HepG2 (cell line): ENCODE results near the gene TSGA10IP. TPM values are rescaled to one million over a fixed set of nuclear protein-coding genes. Genes with fewer than 3 reads are reported as not detected.

Source experiments
- ASH2L ChIP-seq: fragments of 300-600, 200-600 bp; sonication (generic); IDR thresholded peaks from 2 replicates; pipeline ENCODE4 v1.7.0; 2017; ENCODE audit warnings: low read depth, mild to moderate bottlenecking, moderate library complexity, mixed read lengths, low read length; ENCODE audit not compliant: insufficient read length
- HMG20A ChIP-seq: IDR thresholded peaks from 2 replicates; pipeline ENCODE4 v1.6.1; 2016; ENCODE audit warnings: borderline replicate concordance
- HOXA9 ChIP-seq: sonication (generic); formaldehyde crosslinking; IDR thresholded peaks from 2 replicates; pipeline ENCODE4 v1.8.1; 2022; ENCODE audit warnings: missing genetic modification reagents, mild to moderate bottlenecking, moderate library complexity, borderline replicate concordance
- IRF1 ChIP-seq: sonication (generic); formaldehyde crosslinking; IDR thresholded peaks from 2 replicates; pipeline ENCODE4 v1.4.0; 2020; ENCODE audit warnings: low read depth, mild to moderate bottlenecking, missing genetic modification reagents
- JDP2 ChIP-seq: sonication (generic); formaldehyde crosslinking; IDR thresholded peaks from 2 replicates; pipeline ENCODE4 v1.8.1; 2022; ENCODE audit warnings: missing genetic modification reagents, borderline replicate concordance
- JUNB ChIP-seq: sonication (generic); formaldehyde crosslinking; IDR thresholded peaks from 2 replicates; pipeline ENCODE4 v1.8.0; 2022; ENCODE audit warnings: missing genetic modification reagents, mild to moderate bottlenecking, borderline replicate concordance
- MZF1 ChIP-seq: sonication (generic); formaldehyde crosslinking; IDR thresholded peaks from 2 replicates; pipeline ENCODE4 v1.8.1; 2023; ENCODE audit warnings: mild to moderate bottlenecking, missing genetic modification reagents, borderline replicate concordance
- NCOA5 ChIP-seq: sonication (generic); formaldehyde crosslinking; IDR thresholded peaks from 2 replicates; pipeline ENCODE4 v1.4.0; 2020; ENCODE audit warnings: missing genetic modification reagents
- PLSCR1 ChIP-seq: sonication (generic); formaldehyde crosslinking; IDR thresholded peaks from 2 replicates; pipeline ENCODE4 v1.5.0; 2020; ENCODE audit warnings: missing genetic modification reagents, mild to moderate bottlenecking, borderline replicate concordance
- SIN3A ChIP-seq: IDR thresholded peaks from 2 replicates; pipeline ENCODE4 v1.6.1; 2011; ENCODE audit warnings: low read depth, mild to moderate bottlenecking, control low read depth, low read length, borderline replicate concordance
- SP2 ChIP-seq: sonication (generic); formaldehyde crosslinking; IDR thresholded peaks from 2 replicates; pipeline ENCODE4 v1.5.1; 2020; ENCODE audit warnings: mild to moderate bottlenecking, missing genetic modification reagents
- SYNCRIP ChIP-seq: fragments of 200-400 bp; formaldehyde crosslinking; IDR thresholded peaks from 2 replicates; pipeline ENCODE4 v1.6.1; 2018; ENCODE audit warnings: mild to moderate bottlenecking, low read depth, low read length; ENCODE audit not compliant: insufficient read depth
- WIZ ChIP-seq: sonication (generic); formaldehyde crosslinking; IDR thresholded peaks from 2 replicates; pipeline ENCODE4 v1.5.1; 2020; ENCODE audit warnings: mild to moderate bottlenecking, missing genetic modification reagents
- YY1 ChIP-seq: IDR thresholded peaks from 2 replicates; pipeline ENCODE4 v1.6.1; 2011; ENCODE audit warnings: low read length, low read depth, moderate library complexity, mild to moderate bottlenecking; ENCODE audit not compliant: insufficient read depth, insufficient replicate concordance
- ZNF121 ChIP-seq: sonication (generic); formaldehyde crosslinking; IDR thresholded peaks from 2 replicates; pipeline ENCODE4 v1.5.0; 2020; ENCODE audit warnings: mild to moderate bottlenecking, missing genetic modification reagents
- ZNF17 ChIP-seq: sonication (generic); formaldehyde crosslinking; IDR thresholded peaks from 2 replicates; pipeline ENCODE4 v1.5.0; 2020; ENCODE audit warnings: mild to moderate bottlenecking, missing genetic modification reagents
- ZNF251 ChIP-seq: sonication (generic); formaldehyde crosslinking; IDR thresholded peaks from 2 replicates; pipeline ENCODE4 v1.9.0; 2021; ENCODE audit warnings: mild to moderate bottlenecking, missing genetic modification reagents
- ZNF263 ChIP-seq: sonication (generic); formaldehyde crosslinking; IDR thresholded peaks from 2 replicates; pipeline ENCODE4 v1.4.0; 2020; ENCODE audit warnings: missing genetic modification reagents
- ZNF281 ChIP-seq: sonication (generic); formaldehyde crosslinking; IDR thresholded peaks from 2 replicates; pipeline ENCODE4 v1.4.0; 2020; ENCODE audit warnings: missing genetic modification reagents, borderline replicate concordance
- ZNF362 ChIP-seq: sonication (generic); formaldehyde crosslinking; IDR thresholded peaks from 2 replicates; pipeline ENCODE4 v1.4.0; 2020; ENCODE audit warnings: missing genetic modification reagents, mild to moderate bottlenecking, borderline replicate concordance
- ZNF414 ChIP-seq: sonication (generic); formaldehyde crosslinking; IDR thresholded peaks from 2 replicates; pipeline ENCODE4 v1.5.0; 2020; ENCODE audit warnings: missing genetic modification reagents
- ZNF713 ChIP-seq: sonication (generic); formaldehyde crosslinking; IDR thresholded peaks from 2 replicates; pipeline ENCODE4 v1.4.0; 2020; ENCODE audit warnings: mild to moderate bottlenecking, missing genetic modification reagents
- ZNF724P ChIP-seq: sonication (generic); formaldehyde crosslinking; IDR thresholded peaks from 2 replicates; pipeline ENCODE4 v1.8.0; 2022; ENCODE audit warnings: missing genetic modification reagents, borderline replicate concordance
- polyA plus RNA-seq, 8 experiments: library from polyadenylated mRNA; depleted of rRNA in 3 of 8; stranded (reverse) in 7 of 8; unstranded in 1 of 8; fragments of >200 nt; fragmentation: Illumina TruSeq in 4 of 8; extraction: Trizol in 4 of 8; gene quantifications; 2 replicates each; pipeline versions ENCODE4 v1.2.1 to v1.2.3, GENCODE V29; 2011 to 2016; ENCODE audit warnings: low read depth in 4 of 8, missing spikeins in 1 of 8, mixed read lengths in 1 of 8; ENCODE audit not compliant: insufficient read depth in 1 of 8
- total RNA-seq, 5 experiments: library from RNA; depleted of rRNA; stranded (reverse); fragments of >200 nt; fragmentation: Illumina TruSeq; extraction: Trizol; gene quantifications; 2 replicates each; pipeline ENCODE4 v1.2.3, GENCODE V29; 2016; ENCODE audit warnings: low read depth in 1 of 5

TSGA10IP gene
- total and polyA plus RNA-seq, 2 of the 13 experiments (the other 11 are each of a cell fraction or from before 2014, with no cell fraction given), result not detected

GRCh38 chr11:65899356-65900124 is 45.7 kb upstream of the TSGA10IP start (continued):
- TF ChIP-seq SIN3A (peak; percentile 31; the same call in 1 of the 2 replicates), MZF1 (CRISPR knock-in tag) (no peak; the same call in 1 of the 2 replicates), YY1 (peak; percentile 48), ASH2L (no peak), ZNF281 (CRISPR knock-in tag) (no peak), JUNB (CRISPR knock-in tag) (0 out of 2 replicates have a peak, but pooled peaks have one; percentile 10), ZNF414 (CRISPR knock-in tag) (0 out of 2 replicates have a peak, but pooled peaks have one; percentile 73), NCOA5 (CRISPR knock-in tag) (no peak), JDP2 (CRISPR knock-in tag) (no peak), HMG20A (no peak), ZNF724P (0 out of 2 replicates have a peak, but pooled peaks have one; percentile 43), SYNCRIP (no peak), SP2 (no peak), ZNF713 (no peak), ZNF121 (CRISPR knock-in tag) (no peak; the same call in 1 of the 2 replicates), ZNF362 (CRISPR knock-in tag) (no peak), ZNF251 (CRISPR knock-in tag) (no peak), ZNF263 (no peak; the same call in 1 of the 2 replicates), ZNF17 (CRISPR knock-in tag) (no peak), IRF1 (no peak), WIZ (CRISPR knock-in tag) (no peak), HOXA9 (CRISPR knock-in tag) (0 out of 2 replicates have a peak, but pooled peaks have one; percentile 74), PLSCR1 (CRISPR knock-in tag) (0 out of 2 replicates have a peak, but pooled peaks have one; percentile 33)
